HG03045 (cell line): ENCODE measurements around the gene UGGT1.
"Not testable (repeated sequence)": the region's sequence is repeated elsewhere in the genome, so short reads cannot be mapped to it uniquely, and the experiment has no call there.

Experiments
- ATAC-seq: cut with Tn5 transposase; IDR thresholded peaks from one replicate; pipeline ENCODE4 v1.9.1; 2021; ENCODE audit warnings: mild to moderate bottlenecking, moderate library complexity; ENCODE audit not compliant: unreplicated experiment

UGGT1 gene

GRCh38 chr2:128169933-128170709, 79.1 kb downstream of the UGGT1 start:
- ATAC-seq: no peak

- no peak for ATAC-seq
These were observed 79.8 kb downstream of the UGGT1 start for GRCh38 chr2:128170776-128171175.

GRCh38 chr2:128172191-128172590, 81.2 kb downstream of the UGGT1 start:
- no peak for ATAC-seq

GRCh38 chr2:128174067-128174466, 83.1 kb downstream of the UGGT1 start:
- ATAC-seq: not testable (repeated sequence)

GRCh38 chr2:128177315-128177714, 86.3 kb downstream of the UGGT1 start:
- ATAC-seq: no peak

GRCh38 chr2:128178149-128178649, 87.2 kb downstream of the UGGT1 start:
- ATAC-seq: no peak

- no peak for ATAC-seq
These were observed 87.9 kb downstream of the UGGT1 start for GRCh38 chr2:128178650-128179460.

GRCh38 chr2:128179461-128179755, 88.4 kb downstream of the UGGT1 start:
- no peak for ATAC-seq

GRCh38 chr2:128180031-128180430, 89.0 kb downstream of the UGGT1 start:
- no peak for ATAC-seq

- ATAC-seq: no peak
These were observed 94.6 kb downstream of the UGGT1 start for GRCh38 chr2:128185576-128185975.

GRCh38 chr2:128187032-128187654, 96.1 kb downstream of the UGGT1 start:
- no peak for ATAC-seq

GRCh38 chr2:128195435-128195984, 104.5 kb downstream of the UGGT1 start:
- ATAC-seq: no peak

GRCh38 chr2:128196026-128196425, 105.0 kb downstream of the UGGT1 start:
- no peak for ATAC-seq

GRCh38 chr2:128196471-128196931, 105.5 kb downstream of the UGGT1 start:
- ATAC-seq: no peak

GRCh38 chr2:128197059-128197458, 106.1 kb downstream of the UGGT1 start:
- ATAC-seq: no peak

- no peak for ATAC-seq
These were observed 107.7 kb downstream of the UGGT1 start for GRCh38 chr2:128198656-128199055.

- no peak for ATAC-seq
These were observed 108.1 kb downstream of the UGGT1 start for GRCh38 chr2:128199141-128199540.

- ATAC-seq: no peak
These were observed 111.8 kb downstream of the UGGT1 start for GRCh38 chr2:128202791-128203190.

- no peak for ATAC-seq
These were observed 115.2 kb downstream of the UGGT1 start for GRCh38 chr2:128206245-128206644.

- no peak for ATAC-seq
These were observed 117.0 kb downstream of the UGGT1 start for GRCh38 chr2:128208023-128208422.

GRCh38 chr2:128208631-128209324, 117.8 kb downstream of the UGGT1 start:
- ATAC-seq: not testable (repeated sequence)
